ENCODE measurements around the gene DEFB132.
"Not testable (repeated sequence)": the region's sequence is repeated elsewhere in the genome, so short reads cannot be mapped to it uniquely, and the experiment has no call there.

Gene DEFB132

DNA sequence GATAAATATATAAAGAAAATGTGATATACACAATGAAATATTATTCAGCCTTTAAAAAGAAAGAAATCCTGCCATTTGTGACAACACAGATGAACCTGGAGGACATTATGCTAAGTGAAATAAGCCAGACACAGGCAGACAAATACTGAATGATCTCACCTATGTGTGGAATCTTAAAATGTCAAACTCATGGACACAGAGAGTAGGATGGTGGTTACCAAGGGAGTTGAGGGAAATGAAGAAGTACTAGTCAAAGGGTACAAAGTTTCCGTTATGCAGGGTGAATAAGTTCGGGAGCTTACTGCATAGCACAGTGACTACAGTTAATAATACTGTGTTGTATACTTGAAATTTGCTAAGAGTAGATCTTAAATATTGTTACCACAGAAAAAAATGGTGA, 14.6 kb upstream of the DEFB132 start:
- Histone ChIP-seq H3K36me3 (ENCODE audit: insufficient read depth, insufficient read length, low read length) (no peaks in the 10 kb centered on the region), H3K27me3 (ENCODE audit: insufficient read depth, insufficient read length) (no peaks in the 10 kb centered on the region), H3K4me3 (ENCODE audit: insufficient read length, low read depth) (no peak overlapping the region), H3K9ac (ENCODE audit: insufficient read length, low read depth) (no peak overlapping the region), H3K4me1 (ENCODE audit: insufficient read depth, insufficient read length) (no peaks in the 10 kb centered on the region), H3K9me3 (ENCODE audit: insufficient read depth, low read length) (peaks cover 18% of the 10 kb centered on the region)
- no peak for DNase-seq (ENCODE audit: low read depth, low spot score)
- TF ChIP-seq SUZ12 (IDR thresholded peaks at IDR 0.05; ENCODE audit: extremely low read depth, insufficient read depth, insufficient read length): no peak
- TF ChIP-seq YY1 (IDR thresholded peaks at IDR 0.05; ENCODE audit: insufficient read depth, insufficient read length): no peak
- TF ChIP-seq ZNF274 (IDR thresholded peaks at IDR 0.05; ENCODE audit: low read depth, low read length): no peak

- H3K4me3 ChIP-seq (ENCODE audit: insufficient read length, low read depth): no peak overlapping the region
- H3K9ac ChIP-seq (ENCODE audit: insufficient read length, low read depth): no peak overlapping the region
- peaks cover 38% of the 10 kb centered on the region for H3K9me3 ChIP-seq (ENCODE audit: insufficient read depth, low read length)
- H3K36me3 ChIP-seq (ENCODE audit: insufficient read depth, insufficient read length, low read length): no peaks in the 10 kb centered on the region
- DNase-seq (ENCODE audit: low read depth, low spot score): peak; percentile 39
- no peaks in the 10 kb centered on the region for H3K4me1 ChIP-seq (ENCODE audit: insufficient read depth, insufficient read length)
- peaks cover 30% of the 10 kb centered on the region for H3K27me3 ChIP-seq (ENCODE audit: insufficient read depth, insufficient read length)
- TF ChIP-seq SUZ12 (IDR thresholded peaks at IDR 0.05; ENCODE audit: extremely low read depth, insufficient read depth, insufficient read length) (no peak), ZNF274 (IDR thresholded peaks at IDR 0.05; ENCODE audit: low read depth, low read length) (no peak), YY1 (IDR thresholded peaks at IDR 0.05; ENCODE audit: insufficient read depth, insufficient read length) (no peak)
These were observed 6.2 kb upstream of the DEFB132 start for GRCh38 chr20:251354-251753.

GRCh38 chr20:252801-253200, 4.7 kb upstream of the DEFB132 start:
- no peak overlapping the region for H3K4me3 ChIP-seq (ENCODE audit: insufficient read length, low read depth)
- TF ChIP-seq ZNF274 (IDR thresholded peaks at IDR 0.05; ENCODE audit: low read depth, low read length): no peak
- TF ChIP-seq SUZ12 (IDR thresholded peaks at IDR 0.05; ENCODE audit: extremely low read depth, insufficient read depth, insufficient read length): no peak
- no peak for TF ChIP-seq YY1 (IDR thresholded peaks at IDR 0.05; ENCODE audit: insufficient read depth, insufficient read length)
- no peaks in the 10 kb centered on the region for H3K4me1 ChIP-seq (ENCODE audit: insufficient read depth, insufficient read length)
- peaks cover 23% of the 10 kb centered on the region for H3K9me3 ChIP-seq (ENCODE audit: insufficient read depth, low read length)
- DNase-seq (ENCODE audit: low read depth, low spot score): no peak
- H3K36me3 ChIP-seq (ENCODE audit: insufficient read depth, insufficient read length, low read length): no peaks in the 10 kb centered on the region
- H3K9ac ChIP-seq (ENCODE audit: insufficient read length, low read depth): no peak overlapping the region
- H3K27me3 ChIP-seq (ENCODE audit: insufficient read depth, insufficient read length): peaks cover 32% of the 10 kb centered on the region

- H3K36me3 ChIP-seq (ENCODE audit: insufficient read depth, insufficient read length, low read length); H3K4me3 ChIP-seq (ENCODE audit: insufficient read length, low read depth): not testable (repeated sequence)
These were observed 4.1 kb upstream of the DEFB132 start for GRCh38 chr20:253447-253846.

GRCh38 chr20:258269-258858, 840 bp downstream of the DEFB132 start:
- no peaks in the 10 kb centered on the region for H3K36me3 ChIP-seq (ENCODE audit: insufficient read depth, insufficient read length, low read length)
- no peak overlapping the region for H3K4me3 ChIP-seq (ENCODE audit: insufficient read length, low read depth)
- TF ChIP-seq ZNF274 (IDR thresholded peaks at IDR 0.05; ENCODE audit: low read depth, low read length) (no peak), YY1 (IDR thresholded peaks at IDR 0.05; ENCODE audit: insufficient read depth, insufficient read length) (no peak)
- H3K27me3 ChIP-seq (ENCODE audit: insufficient read depth, insufficient read length): peaks cover 13% of the 10 kb centered on the region
- no peak overlapping the region for H3K9ac ChIP-seq (ENCODE audit: insufficient read length, low read depth)
- no peak for DNase-seq (ENCODE audit: low read depth, low spot score)
- H3K9me3 ChIP-seq (ENCODE audit: insufficient read depth, low read length): no peaks in the 10 kb centered on the region
- peaks cover 2% of the 10 kb centered on the region for H3K4me1 ChIP-seq (ENCODE audit: insufficient read depth, insufficient read length)

More at GRCh38 chr20:253447-253846, 4.1 kb upstream of the DEFB132 start:
- peaks cover 34% of the 10 kb centered on the region for H3K27me3 ChIP-seq (ENCODE audit: insufficient read depth, insufficient read length)
- H3K9me3 ChIP-seq (ENCODE audit: insufficient read depth, low read length): peaks cover 23% of the 10 kb centered on the region
- not testable (repeated sequence) for H3K9ac ChIP-seq (ENCODE audit: insufficient read length, low read depth); DNase-seq (ENCODE audit: low read depth, low spot score); H3K4me1 ChIP-seq (ENCODE audit: insufficient read depth, insufficient read length)

DNA sequence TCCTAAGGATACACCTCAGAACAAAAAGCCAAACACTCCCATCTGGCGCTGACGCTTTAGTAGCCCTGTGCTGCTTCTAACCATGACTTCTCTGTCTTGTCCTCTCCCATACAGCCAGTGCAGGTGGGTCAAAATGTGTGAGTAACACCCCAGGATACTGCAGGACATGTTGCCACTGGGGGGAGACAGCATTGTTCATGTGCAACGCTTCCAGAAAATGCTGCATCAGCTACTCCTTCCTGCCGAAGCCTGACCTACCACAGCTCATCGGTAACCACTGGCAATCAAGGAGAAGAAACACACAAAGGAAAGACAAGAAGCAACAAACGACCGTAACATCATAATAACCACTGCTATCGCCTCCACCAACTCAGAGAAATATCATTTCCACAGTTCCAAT, 1.4 kb downstream of the DEFB132 start:
- no peak for DNase-seq (ENCODE audit: low read depth, low spot score)
- H3K4me3 ChIP-seq (ENCODE audit: insufficient read length, low read depth): no peak overlapping the region
- H3K9ac ChIP-seq (ENCODE audit: insufficient read length, low read depth): no peak overlapping the region
- H3K27me3 ChIP-seq (ENCODE audit: insufficient read depth, insufficient read length): peaks cover 12% of the 10 kb centered on the region
- no peaks in the 10 kb centered on the region for H3K36me3 ChIP-seq (ENCODE audit: insufficient read depth, insufficient read length, low read length)
- no peaks in the 10 kb centered on the region for H3K9me3 ChIP-seq (ENCODE audit: insufficient read depth, low read length)
- TF ChIP-seq YY1 (IDR thresholded peaks at IDR 0.05; ENCODE audit: insufficient read depth, insufficient read length): no peak
- TF ChIP-seq ZNF274 (IDR thresholded peaks at IDR 0.05; ENCODE audit: low read depth, low read length): no peak
- TF ChIP-seq SUZ12 (IDR thresholded peaks at IDR 0.05; ENCODE audit: extremely low read depth, insufficient read depth, insufficient read length): no peak
- peaks cover 2% of the 10 kb centered on the region for H3K4me1 ChIP-seq (ENCODE audit: insufficient read depth, insufficient read length)

DNA sequence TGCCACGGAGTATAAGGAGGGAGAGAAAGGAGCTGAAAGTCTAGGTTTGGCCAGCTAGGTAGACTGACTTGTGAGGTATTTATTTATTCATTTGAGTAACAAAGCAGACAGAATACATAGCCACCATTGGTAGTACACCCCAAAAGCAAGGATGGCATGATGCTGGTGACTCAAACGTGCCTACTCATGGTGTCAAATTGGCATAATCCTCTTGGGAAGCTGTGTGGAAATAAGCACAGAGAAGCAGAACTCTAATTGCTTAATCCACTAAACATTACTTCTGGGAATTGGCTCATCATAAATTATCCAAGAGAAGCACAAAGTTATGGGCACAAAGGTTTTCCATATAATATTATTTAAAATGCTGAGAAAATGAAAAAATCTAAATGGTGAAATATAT, 2.5 kb downstream of the DEFB132 start:
- TF ChIP-seq ZNF274 (IDR thresholded peaks at IDR 0.05; ENCODE audit: low read depth, low read length) (no peak), YY1 (IDR thresholded peaks at IDR 0.05; ENCODE audit: insufficient read depth, insufficient read length) (no peak), SUZ12 (IDR thresholded peaks at IDR 0.05; ENCODE audit: extremely low read depth, insufficient read depth, insufficient read length) (no peak)
- peaks cover 8% of the 10 kb centered on the region for H3K27me3 ChIP-seq (ENCODE audit: insufficient read depth, insufficient read length)
- no peaks in the 10 kb centered on the region for H3K9me3 ChIP-seq (ENCODE audit: insufficient read depth, low read length)
- DNase-seq (ENCODE audit: low read depth, low spot score): no peak
- peaks cover 3% of the 10 kb centered on the region for H3K4me1 ChIP-seq (ENCODE audit: insufficient read depth, insufficient read length)
- no peak overlapping the region for H3K9ac ChIP-seq (ENCODE audit: insufficient read length, low read depth)
- H3K36me3 ChIP-seq (ENCODE audit: insufficient read depth, insufficient read length, low read length): no peaks in the 10 kb centered on the region
- H3K4me3 ChIP-seq (ENCODE audit: insufficient read length, low read depth): no peak overlapping the region

- H3K36me3 ChIP-seq (ENCODE audit: insufficient read depth, insufficient read length, low read length): no peaks in the 10 kb centered on the region
- no peak for TF ChIP-seq SUZ12 (IDR thresholded peaks at IDR 0.05; ENCODE audit: extremely low read depth, insufficient read depth, insufficient read length)
- no peak for TF ChIP-seq YY1 (IDR thresholded peaks at IDR 0.05; ENCODE audit: insufficient read depth, insufficient read length)
- TF ChIP-seq ZNF274 (IDR thresholded peaks at IDR 0.05; ENCODE audit: low read depth, low read length): no peak
- H3K9ac ChIP-seq (ENCODE audit: insufficient read length, low read depth): no peak overlapping the region
- H3K9me3 ChIP-seq (ENCODE audit: insufficient read depth, low read length): no peaks in the 10 kb centered on the region
- H3K4me3 ChIP-seq (ENCODE audit: insufficient read length, low read depth): no peak overlapping the region
- H3K4me1 ChIP-seq (ENCODE audit: insufficient read depth, insufficient read length): peaks cover 3% of the 10 kb centered on the region
- peaks cover 15% of the 10 kb centered on the region for H3K27me3 ChIP-seq (ENCODE audit: insufficient read depth, insufficient read length)
- DNase-seq (ENCODE audit: low read depth, low spot score): no peak
These were observed 6.2 kb downstream of the DEFB132 start for GRCh38 chr20:263701-264100.
